ENCODE results near the gene SLC6A11.

SLC6A11 gene

GRCh38 chr3:10816019-10816862, at the start of gene SLC6A11:
Gene SLC6A11 (plus strand): TSS chr3:10816228. CDS start chr3:10816266, 38 bp downstream.
- Mint-ChIP-seq H3K36me3 (no peaks in the 10 kb centered on the region), H3K27ac (no peak within 1 kb of the TSS), H3K4me3 (no peak within 1 kb of the TSS), H3K4me1 (no peaks in the 10 kb centered on the region), H3K27me3 (peaks cover 27 to 45% of the 10 kb centered on the region in 2 donors), H3K9me3 (peaks cover 0 to 2% of the 10 kb centered on the region in 2 donors)
- ATAC-seq (replicated peaks) (no peak), DNase-seq (no peak)

- Mint-ChIP-seq H3K9me3 (peaks cover 2 to 3% of the 10 kb centered on the region in 2 donors), H3K4me3 (no peak overlapping the region), H3K27me3 (peaks cover 35 to 41% of the 10 kb centered on the region in 2 donors), H3K36me3 (no peaks in the 10 kb centered on the region), H3K27ac (no peak overlapping the region), H3K4me1 (no peaks in the 10 kb centered on the region)
- no peak for DNase-seq
- ATAC-seq (replicated peaks): no peak
These were observed 47.2 kb upstream of the SLC6A11 start for GRCh38 chr3:10768708-10769394.

- DNase-seq: no peak
- no peak overlapping the region for H3K4me3 Mint-ChIP-seq
- H3K27me3 Mint-ChIP-seq: peaks cover 40 to 48% of the 10 kb centered on the region in 2 donors
These were observed 45.5 kb upstream of the SLC6A11 start for GRCh38 chr3:10770547-10770946.

GRCh38 chr3:10770981-10771380, 45.0 kb upstream of the SLC6A11 start:
- DNase-seq (no peak), ATAC-seq (replicated peaks) (no peak)
- Mint-ChIP-seq H3K9me3 (peaks cover 4 to 5% of the 10 kb centered on the region in 2 donors), H3K36me3 (no peaks in the 10 kb centered on the region), H3K4me1 (no peaks in the 10 kb centered on the region), H3K4me3 (no peak overlapping the region), H3K27me3 (peaks cover 35 to 48% of the 10 kb centered on the region in 2 donors), H3K27ac (no peak overlapping the region)

More at GRCh38 chr3:10770547-10770946, 45.5 kb upstream of the SLC6A11 start:
- Mint-ChIP-seq H3K36me3 (no peaks in the 10 kb centered on the region), H3K27ac (no peak overlapping the region), H3K9me3 (peaks cover 4 to 5% of the 10 kb centered on the region in 2 donors), H3K4me1 (no peaks in the 10 kb centered on the region)
- ATAC-seq (replicated peaks): no peak

GRCh38 chr3:10771486-10772270, 44.4 kb upstream of the SLC6A11 start:
- peaks cover 34 to 50% of the 10 kb centered on the region in 2 donors for H3K27me3 Mint-ChIP-seq
- ATAC-seq (replicated peaks) (no peak), DNase-seq (no peak)
- H3K4me3 Mint-ChIP-seq: no peak overlapping the region
- no peaks in the 10 kb centered on the region for H3K36me3 Mint-ChIP-seq
- no peaks in the 10 kb centered on the region for H3K4me1 Mint-ChIP-seq
- peaks cover 4 to 5% of the 10 kb centered on the region in 2 donors for H3K9me3 Mint-ChIP-seq
- H3K27ac Mint-ChIP-seq: no peak overlapping the region

GRCh38 chr3:10772271-10773161, 43.5 kb upstream of the SLC6A11 start:
- H3K4me1 Mint-ChIP-seq: no peaks in the 10 kb centered on the region
- peaks cover 4 to 5% of the 10 kb centered on the region in 2 donors for H3K9me3 Mint-ChIP-seq
- peaks cover 28 to 53% of the 10 kb centered on the region in 2 donors for H3K27me3 Mint-ChIP-seq
- H3K4me3 Mint-ChIP-seq: no peak overlapping the region
- H3K36me3 Mint-ChIP-seq: no peaks in the 10 kb centered on the region
- H3K27ac Mint-ChIP-seq: no peak overlapping the region
- ATAC-seq (replicated peaks): peak in 1 of 2 donors; percentile 27
- no peak for DNase-seq

- DNase-seq (no peak), ATAC-seq (replicated peaks) (no peak)
- Mint-ChIP-seq H3K9me3 (peaks cover 4 to 5% of the 10 kb centered on the region in 2 donors), H3K27ac (no peak overlapping the region), H3K4me3 (no peak overlapping the region), H3K27me3 (peaks cover 28 to 59% of the 10 kb centered on the region in 2 donors), H3K36me3 (no peaks in the 10 kb centered on the region), H3K4me1 (no peaks in the 10 kb centered on the region)
These were observed 41.8 kb upstream of the SLC6A11 start for GRCh38 chr3:10774129-10774670.

GRCh38 chr3:10774825-10775224, 41.2 kb upstream of the SLC6A11 start:
- Mint-ChIP-seq H3K27me3 (peaks cover 28 to 59% of the 10 kb centered on the region in 2 donors), H3K9me3 (peaks cover 4 to 5% of the 10 kb centered on the region in 2 donors), H3K4me1 (no peaks in the 10 kb centered on the region), H3K36me3 (no peaks in the 10 kb centered on the region), H3K27ac (no peak overlapping the region), H3K4me3 (no peak overlapping the region)
- ATAC-seq (replicated peaks): no peak
- DNase-seq: no peak

GRCh38 chr3:10775259-10775658, 40.8 kb upstream of the SLC6A11 start:
- Mint-ChIP-seq H3K27ac (no peak overlapping the region), H3K9me3 (peaks cover 4 to 5% of the 10 kb centered on the region in 2 donors), H3K4me3 (no peak overlapping the region), H3K4me1 (no peaks in the 10 kb centered on the region), H3K36me3 (no peaks in the 10 kb centered on the region), H3K27me3 (peaks cover 32 to 59% of the 10 kb centered on the region in 2 donors)
- ATAC-seq (replicated peaks): no peak
- no peak for DNase-seq

GRCh38 chr3:10775828-10776227, 40.2 kb upstream of the SLC6A11 start:
- H3K9me3 Mint-ChIP-seq: peaks cover 4 to 5% of the 10 kb centered on the region in 2 donors
- DNase-seq (no peak), ATAC-seq (replicated peaks) (no peak)
- no peaks in the 10 kb centered on the region for H3K36me3 Mint-ChIP-seq
- no peaks in the 10 kb centered on the region for H3K4me1 Mint-ChIP-seq
- H3K4me3 Mint-ChIP-seq: no peak overlapping the region
- H3K27me3 Mint-ChIP-seq: peaks cover 30 to 54% of the 10 kb centered on the region in 2 donors
- no peak overlapping the region for H3K27ac Mint-ChIP-seq

- H3K27ac Mint-ChIP-seq: no peak overlapping the region
- peaks cover 4 to 5% of the 10 kb centered on the region in 2 donors for H3K9me3 Mint-ChIP-seq
- H3K4me3 Mint-ChIP-seq: no peak overlapping the region
- no peaks in the 10 kb centered on the region for H3K4me1 Mint-ChIP-seq
- no peak for DNase-seq
- peaks cover 29 to 40% of the 10 kb centered on the region in 2 donors for H3K27me3 Mint-ChIP-seq
- no peaks in the 10 kb centered on the region for H3K36me3 Mint-ChIP-seq
- ATAC-seq (replicated peaks): no peak
These were observed 38.4 kb upstream of the SLC6A11 start for GRCh38 chr3:10777627-10778026.

GRCh38 chr3:10778492-10779292, 37.3 kb upstream of the SLC6A11 start:
- DNase-seq (no peak), ATAC-seq (replicated peaks) (no peak)
- Mint-ChIP-seq H3K4me3 (no peak overlapping the region), H3K36me3 (no peaks in the 10 kb centered on the region), H3K27ac (no peak overlapping the region), H3K27me3 (peaks cover 26 to 38% of the 10 kb centered on the region in 2 donors), H3K4me1 (no peaks in the 10 kb centered on the region), H3K9me3 (peaks cover 3 to 5% of the 10 kb centered on the region in 2 donors)
